ENCODE results near the gene MAP7D2. TPM values are rescaled to one million over a fixed set of nuclear protein-coding genes. Genes with fewer than 3 reads are reported as not detected.

The MAP7D2 gene
- total and polyA plus RNA-seq, 2 of the 13 experiments (the other 11 are each of a cell fraction or from before 2014, with no cell fraction given) = 9.6 to 10.5 TPM

- no peak for TF ChIP-seq RAD51 (IDR thresholded peaks at IDR 0.05; ENCODE audit: borderline replicate concordance)
- TF ChIP-seq ZNF674 (CRISPR knock-in tag; IDR thresholded peaks at IDR 0.05; ENCODE audit: low read depth) = no peak
- TF ChIP-seq IRF1 (CRISPR knock-in tag; IDR thresholded peaks at IDR 0.05; ENCODE audit: low read depth) = no peak
- no peak for TF ChIP-seq MYPOP (CRISPR knock-in tag; IDR thresholded peaks at IDR 0.05)
- TF ChIP-seq ZNF446 (CRISPR knock-in tag; IDR thresholded peaks at IDR 0.05) = no peak
- TF ChIP-seq ZNF543 (CRISPR knock-in tag; IDR thresholded peaks at IDR 0.05) = no peak
- no peak for TF ChIP-seq TEF (CRISPR knock-in tag; IDR thresholded peaks at IDR 0.05)
- peak; percentile 78; the same call in 1 of the 2 replicates for TF ChIP-seq HNF4G (IDR thresholded peaks at IDR 0.05; ENCODE audit: borderline replicate concordance, low read depth, low read length)
- TF ChIP-seq HNF4G (CRISPR knock-in tag; IDR thresholded peaks at IDR 0.05; ENCODE audit: borderline replicate concordance, low read depth) = no peak
- no peak for TF ChIP-seq NFKB2 (CRISPR knock-in tag; IDR thresholded peaks at IDR 0.05; ENCODE audit: borderline replicate concordance)
- peak; percentile 89 for TF ChIP-seq ELF3 (CRISPR knock-in tag; IDR thresholded peaks at IDR 0.05)
- TF ChIP-seq ZFP36L2 (CRISPR knock-in tag; IDR thresholded peaks at IDR 0.05) = no peak
- TF ChIP-seq ZC3H4 (CRISPR knock-in tag; IDR thresholded peaks at IDR 0.05; ENCODE audit: borderline replicate concordance) = no peak
- no peak for TF ChIP-seq FOXP1 (IDR thresholded peaks at IDR 0.05)
- no peak for TF ChIP-seq FOXP1 (CRISPR knock-in tag; IDR thresholded peaks at IDR 0.05)
Measured at GRCh38 chrX:20029728-20030127, 87.0 kb downstream of the MAP7D2 start (continued).

Data from HepG2 (cell line).